Prostate gland (tissue), 2 donors: ENCODE results near the gene IFNGR1.

Experiments
- POLR2A ChIP-seq: fragments of 450-650 bp; IDR thresholded peaks from one replicate; pipeline ENCODE4 v1.6.1; 2016; ENCODE audit warnings: antibody characterized with exemption, mild to moderate bottlenecking
- TF ChIP-seq, protein P1 (sequence below), 4 experiments: fragments of 200-600 bp in 2 of 4; fragments of 450-650 bp in 2 of 4; sonication (generic) in 2 of 4; IDR thresholded peaks; 1 replicate in 3 of 4; 2 replicates in 1 of 4; pipeline ENCODE4 v1.5.1; 2016 to 2019; ENCODE audit warnings: antibody characterized with exemption in 4 of 4, mild to moderate bottlenecking in 2 of 4, moderate library complexity in 2 of 4

- TF ChIP-seq, protein P1, sequence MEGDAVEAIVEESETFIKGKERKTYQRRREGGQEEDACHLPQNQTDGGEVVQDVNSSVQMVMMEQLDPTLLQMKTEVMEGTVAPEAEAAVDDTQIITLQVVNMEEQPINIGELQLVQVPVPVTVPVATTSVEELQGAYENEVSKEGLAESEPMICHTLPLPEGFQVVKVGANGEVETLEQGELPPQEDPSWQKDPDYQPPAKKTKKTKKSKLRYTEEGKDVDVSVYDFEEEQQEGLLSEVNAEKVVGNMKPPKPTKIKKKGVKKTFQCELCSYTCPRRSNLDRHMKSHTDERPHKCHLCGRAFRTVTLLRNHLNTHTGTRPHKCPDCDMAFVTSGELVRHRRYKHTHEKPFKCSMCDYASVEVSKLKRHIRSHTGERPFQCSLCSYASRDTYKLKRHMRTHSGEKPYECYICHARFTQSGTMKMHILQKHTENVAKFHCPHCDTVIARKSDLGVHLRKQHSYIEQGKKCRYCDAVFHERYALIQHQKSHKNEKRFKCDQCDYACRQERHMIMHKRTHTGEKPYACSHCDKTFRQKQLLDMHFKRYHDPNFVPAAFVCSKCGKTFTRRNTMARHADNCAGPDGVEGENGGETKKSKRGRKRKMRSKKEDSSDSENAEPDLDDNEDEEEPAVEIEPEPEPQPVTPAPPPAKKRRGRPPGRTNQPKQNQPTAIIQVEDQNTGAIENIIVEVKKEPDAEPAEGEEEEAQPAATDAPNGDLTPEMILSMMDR (IDR thresholded peaks at IDR 0.05) = no peak
- no peak for TF ChIP-seq POLR2A
These were observed 35.8 kb upstream of the IFNGR1 start for GRCh38 chr6:137254966-137255365.
